ENCODE measurements around the gene PCGF2.
"Not testable (repeated sequence)": the region's sequence is repeated elsewhere in the genome, so short reads cannot be mapped to it uniquely, and the experiment has no call there.

Gene PCGF2

GRCh38 chr17:38748149-38748891 lies at the start of gene PCGF2:
PCGF2 (minus strand) TSS chr17:38748336; CDS start chr17:38740402, 7,934 bp downstream.
- H3K27ac Mint-ChIP-seq: no peak within 1 kb of the TSS
- ATAC-seq (ENCODE audit: low read depth) (no peak), DNase-seq (ENCODE audit: low spot score in 2 of 2) (no peak)
- H3K4me1 Mint-ChIP-seq: peaks cover 37% of the 10 kb centered on the region
- H3K4me3 Mint-ChIP-seq: peak within 1 kb of the TSS; percentile 92
- H3K27me3 Mint-ChIP-seq: peaks cover 21% of the 10 kb centered on the region
- no peaks in the 10 kb centered on the region for H3K9me3 Mint-ChIP-seq
- H3K36me3 Mint-ChIP-seq: peaks cover 4% of the 10 kb centered on the region

GRCh38 chr17:38797828-38798227 lies 49.7 kb upstream of the PCGF2 start:
- peaks cover 36% of the 10 kb centered on the region for H3K4me1 Mint-ChIP-seq
- H3K27me3 Mint-ChIP-seq: no peaks in the 10 kb centered on the region
- H3K4me3 Mint-ChIP-seq: peak overlapping the region; percentile 100
- H3K36me3 Mint-ChIP-seq: peaks cover 23% of the 10 kb centered on the region
- peak overlapping the region; percentile 89 for H3K27ac Mint-ChIP-seq
- DNase-seq (ENCODE audit: low spot score in 2 of 2) (no peak), ATAC-seq (ENCODE audit: low read depth) (no peak)
- no peaks in the 10 kb centered on the region for H3K9me3 Mint-ChIP-seq

- Mint-ChIP-seq H3K36me3 (peaks cover 20% of the 10 kb centered on the region), H3K27ac (peak overlapping the region; percentile 67), H3K27me3 (no peaks in the 10 kb centered on the region), H3K4me3 (peak overlapping the region; percentile 22), H3K9me3 (no peaks in the 10 kb centered on the region), H3K4me1 (peaks cover 36% of the 10 kb centered on the region)
- no peak for DNase-seq (ENCODE audit: low spot score in 2 of 2)
- no peak for ATAC-seq (ENCODE audit: low read depth)
Measured at GRCh38 chr17:38797158-38797490, 49.0 kb upstream of the PCGF2 start.

- no peaks in the 10 kb centered on the region for H3K27me3 Mint-ChIP-seq
Measured at GRCh38 chr17:38796451-38797157, 48.5 kb upstream of the PCGF2 start.

GRCh38 chr17:38794221-38794620 lies 46.1 kb upstream of the PCGF2 start:
- ATAC-seq (ENCODE audit: low read depth) (no peak), DNase-seq (ENCODE audit: low spot score in 2 of 2) (no peak)
- no peaks in the 10 kb centered on the region for H3K27me3 Mint-ChIP-seq
- no peak overlapping the region for H3K4me3 Mint-ChIP-seq
- peaks cover 36% of the 10 kb centered on the region for H3K4me1 Mint-ChIP-seq
- peaks cover 13% of the 10 kb centered on the region for H3K36me3 Mint-ChIP-seq
- no peaks in the 10 kb centered on the region for H3K9me3 Mint-ChIP-seq
- H3K27ac Mint-ChIP-seq: no peak overlapping the region

More at GRCh38 chr17:38796451-38797157, 48.5 kb upstream of the PCGF2 start:
- DNase-seq (ENCODE audit: low spot score in 2 of 2) (no peak), ATAC-seq (ENCODE audit: low read depth) (no peak)
- H3K36me3 Mint-ChIP-seq: peaks cover 16% of the 10 kb centered on the region
- peaks cover 36% of the 10 kb centered on the region for H3K4me1 Mint-ChIP-seq
- no peaks in the 10 kb centered on the region for H3K9me3 Mint-ChIP-seq
- peak overlapping the region; percentile 22 for H3K4me3 Mint-ChIP-seq
- peak overlapping the region; percentile 67 for H3K27ac Mint-ChIP-seq

- Mint-ChIP-seq H3K36me3 (peaks cover 9% of the 10 kb centered on the region), H3K4me3 (no peak overlapping the region), H3K27me3 (no peaks in the 10 kb centered on the region), H3K9me3 (no peaks in the 10 kb centered on the region), H3K4me1 (peaks cover 12% of the 10 kb centered on the region), H3K27ac (no peak overlapping the region)
- no peak for DNase-seq (ENCODE audit: low spot score in 2 of 2)
- ATAC-seq (ENCODE audit: low read depth): no peak
Measured at GRCh38 chr17:38791162-38791561, 43.0 kb upstream of the PCGF2 start.

- H3K9me3 Mint-ChIP-seq; ATAC-seq (ENCODE audit: low read depth); H3K27ac Mint-ChIP-seq; H3K27me3 Mint-ChIP-seq; H3K4me3 Mint-ChIP-seq; DNase-seq (ENCODE audit: low spot score in 2 of 2): not testable (repeated sequence)
- Mint-ChIP-seq H3K36me3 (peaks cover 14% of the 10 kb centered on the region), H3K4me1 (peaks cover 11% of the 10 kb centered on the region)
Measured at GRCh38 chr17:38790148-38790707, 42.1 kb upstream of the PCGF2 start.

GRCh38 chr17:38789185-38789584 lies 41.0 kb upstream of the PCGF2 start:
- ATAC-seq (ENCODE audit: low read depth): no peak
- no peak for DNase-seq (ENCODE audit: low spot score in 2 of 2)
- Mint-ChIP-seq H3K27me3 (no peaks in the 10 kb centered on the region), H3K27ac (peak overlapping the region; percentile 50), H3K4me3 (no peak overlapping the region), H3K9me3 (no peaks in the 10 kb centered on the region), H3K4me1 (peaks cover 11% of the 10 kb centered on the region), H3K36me3 (peaks cover 15% of the 10 kb centered on the region)

- DNase-seq (ENCODE audit: low spot score in 2 of 2); H3K27ac Mint-ChIP-seq; H3K4me3 Mint-ChIP-seq; H3K27me3 Mint-ChIP-seq; ATAC-seq (ENCODE audit: low read depth); H3K4me1 Mint-ChIP-seq; H3K9me3 Mint-ChIP-seq: not testable (repeated sequence)
- peaks cover 12% of the 10 kb centered on the region for H3K36me3 Mint-ChIP-seq
Measured at GRCh38 chr17:38787999-38788398, 39.9 kb upstream of the PCGF2 start.

- no peak overlapping the region for H3K27ac Mint-ChIP-seq
- H3K9me3 Mint-ChIP-seq: no peaks in the 10 kb centered on the region
- ATAC-seq (ENCODE audit: low read depth): no peak
- peaks cover 12% of the 10 kb centered on the region for H3K36me3 Mint-ChIP-seq
- no peak overlapping the region for H3K4me3 Mint-ChIP-seq
- no peaks in the 10 kb centered on the region for H3K27me3 Mint-ChIP-seq
- DNase-seq (ENCODE audit: low spot score in 2 of 2): no peak
- H3K4me1 Mint-ChIP-seq: peaks cover 7% of the 10 kb centered on the region
Measured at GRCh38 chr17:38786372-38786771, 38.2 kb upstream of the PCGF2 start.

GRCh38 chr17:38783227-38783626 lies 35.1 kb upstream of the PCGF2 start:
- H3K4me1 Mint-ChIP-seq: no peaks in the 10 kb centered on the region
- peaks cover 25% of the 10 kb centered on the region for H3K36me3 Mint-ChIP-seq
- H3K27me3 Mint-ChIP-seq: no peaks in the 10 kb centered on the region
- H3K9me3 Mint-ChIP-seq: no peaks in the 10 kb centered on the region
- ATAC-seq (ENCODE audit: low read depth) (no peak), DNase-seq (ENCODE audit: low spot score in 2 of 2) (no peak)
- H3K4me3 Mint-ChIP-seq: no peak overlapping the region
- H3K27ac Mint-ChIP-seq: peak overlapping the region; percentile 51

GRCh38 chr17:38779965-38780752 lies 32.0 kb upstream of the PCGF2 start:
- H3K4me1 Mint-ChIP-seq: no peaks in the 10 kb centered on the region
- peaks cover 29% of the 10 kb centered on the region for H3K36me3 Mint-ChIP-seq
- H3K4me3 Mint-ChIP-seq: no peak overlapping the region
- ATAC-seq (ENCODE audit: low read depth): no peak
- H3K27ac Mint-ChIP-seq: no peak overlapping the region
- no peaks in the 10 kb centered on the region for H3K9me3 Mint-ChIP-seq
- no peak for DNase-seq (ENCODE audit: low spot score in 2 of 2)
- no peaks in the 10 kb centered on the region for H3K27me3 Mint-ChIP-seq

- no peak overlapping the region for H3K4me3 Mint-ChIP-seq
- no peaks in the 10 kb centered on the region for H3K9me3 Mint-ChIP-seq
- no peaks in the 10 kb centered on the region for H3K4me1 Mint-ChIP-seq
- ATAC-seq (ENCODE audit: low read depth): no peak
- H3K36me3 Mint-ChIP-seq: peaks cover 31% of the 10 kb centered on the region
- no peak overlapping the region for H3K27ac Mint-ChIP-seq
- no peak for DNase-seq (ENCODE audit: low spot score in 2 of 2)
- no peaks in the 10 kb centered on the region for H3K27me3 Mint-ChIP-seq
Measured at GRCh38 chr17:38777641-38778250, 29.6 kb upstream of the PCGF2 start.
